Panc1 (cell line): Measurements from ENCODE around the gene CCR2. TPM values are rescaled to one million over a fixed set of nuclear protein-coding genes. Genes with fewer than 3 reads are reported as not detected.
"Not testable (repeated sequence)": the region's sequence is repeated elsewhere in the genome, so short reads cannot be mapped to it uniquely, and the experiment has no call there.

Experiments
- ATAC-seq: fragments of 200-7000 bp; cut with Tn5 transposase; 2 replicates; pipeline ENCODE4 v1.9.1; 2020; ENCODE audit warnings: mild to moderate bottlenecking, moderate library complexity
- BruUV-seq: library from RNA; stranded (reverse); fragments of 400-500 nt; replicated peaks from 2 replicates; lab custom pipeline; 2021; lab: Mats Ljungman, UMichigan
- CTCF ChIA-PET: fragments of 300-600 bp; sonication (Branson Sonifier 250); formaldehyde crosslinking; loops from one replicate; lab custom pipeline; 2022; ENCODE audit warnings: antibody characterized with exemption; lab: Charles Lee
- POLR2A ChIA-PET: fragments of 300-600 bp; sonication (Branson Sonifier 250); formaldehyde crosslinking; loops from one replicate; lab custom pipeline; 2022; ENCODE audit warnings: antibody characterized with exemption; lab: Charles Lee
- DNase-seq: peaks from one replicate; pipeline ENCODE4 v3.0.0-alpha.2; 2010; ENCODE audit warnings: low read depth, low spot score
- H3K27ac ChIP-seq: 2 replicates; pipeline ENCODE4 v1.5.1; 2011; ENCODE audit warnings: mild to moderate bottlenecking, low read length, inconsistent platforms
- H3K27me3 ChIP-seq: fragments of 200-500 bp; sonication (Bioruptor generic); 2 replicates; pipeline ENCODE4 v1.6.0; 2014; ENCODE audit warnings: low read length, inconsistent platforms; ENCODE audit not compliant: control insufficient read depth, insufficient read depth
- H3K36me3 ChIP-seq: fragments of 200-500 bp; sonication (Bioruptor generic); 2 replicates; pipeline ENCODE4 v1.5.1; 2014; ENCODE audit warnings: inconsistent platforms, mild to moderate bottlenecking, low read length, moderate library complexity; ENCODE audit not compliant: control insufficient read depth, insufficient read depth
- H3K4me1 ChIP-seq: 2 replicates; pipeline ENCODE4 v1.5.1; 2011; ENCODE audit warnings: inconsistent platforms, mild to moderate bottlenecking, low read length, moderate library complexity; ENCODE audit not compliant: control insufficient read depth, insufficient read depth
- H3K4me3 ChIP-seq, 2 experiments: 2 replicates each; pipeline ENCODE4 v1.5.1; 2011 to 2012; ENCODE audit warnings: low read depth in 2 of 2, low read length in 2 of 2, mild to moderate bottlenecking in 2 of 2, inconsistent platforms in 1 of 2, moderate library complexity in 1 of 2
- H3K9me3 ChIP-seq: fragments of 200-500 bp; sonication (Bioruptor generic); 2 replicates; pipeline ENCODE4 v1.5.1; 2014; ENCODE audit warnings: low read depth, mild to moderate bottlenecking, inconsistent platforms, low read length, moderate library complexity; ENCODE audit not compliant: control insufficient read depth, insufficient read depth
- POLR2AphosphoS5 ChIP-seq: IDR thresholded peaks from 2 replicates; pipeline ENCODE4 v1.6.1; 2012; ENCODE audit warnings: mild to moderate bottlenecking, low read depth, low read length, moderate library complexity
- REST ChIP-seq, 2 experiments: IDR thresholded peaks; 2 replicates each; pipeline ENCODE4 v1.6.1; 2011 to 2012; ENCODE audit warnings: low read depth in 2 of 2, control low read depth in 1 of 2, low read length in 1 of 2, mild to moderate bottlenecking in 1 of 2, moderate library complexity in 1 of 2; ENCODE audit not compliant: insufficient read depth in 1 of 2
- SIN3A ChIP-seq: IDR thresholded peaks from 2 replicates; pipeline ENCODE4 v1.6.1; 2012; ENCODE audit warnings: low read depth, mild to moderate bottlenecking, low read length, moderate library complexity, borderline replicate concordance; ENCODE audit not compliant: insufficient read depth
- TCF7L2 ChIP-seq: IDR thresholded peaks from 2 replicates; pipeline ENCODE4 v1.6.1; 2011; ENCODE audit warnings: mild to moderate bottlenecking, low read depth, low read length, inconsistent platforms
- in situ Hi-C: cut with HindIII; loops from 2 replicates; pipeline ENCODE4 v1.10.0; 2016; ENCODE audit warnings: low sequenced_read_pairs, low pct_unique_long_range_greater_than_20kb
- intact Hi-C: fragments of 100-400 bp; cut with micrococcal nuclease; formaldehyde crosslinking; loops from one replicate; pipeline ENCODE4 v1.10.0; 2022; ENCODE audit not compliant: unreplicated experiment
- total RNA-seq: library from RNA; stranded (reverse); gene quantifications from one replicate; pipeline ENCODE4 v1.2.1, GENCODE V29; 2021; ENCODE audit not compliant: unreplicated experiment
- TF ChIP-seq, protein P1 (sequence below): fragments of 450-650 bp; IDR thresholded peaks from 2 replicates; pipeline ENCODE4 v1.5.1; 2017; ENCODE audit warnings: mild to moderate bottlenecking

CCR2 gene
- total RNA-seq, 1 experiment from 2014 or later, result not detected

GRCh38 chr3:46386205-46386604 lies 32.3 kb downstream of the CCR2 start:
- TF ChIP-seq TCF7L2 (no peak), SIN3A (no peak), REST (IDR thresholded peaks at IDR 0.05; ENCODE audit: insufficient read depth in 1 of 2, low read depth in 2 of 2, low read length in 1 of 2) (no peak), POLR2AphosphoS5 (no peak)
- TF ChIP-seq, protein P1, sequence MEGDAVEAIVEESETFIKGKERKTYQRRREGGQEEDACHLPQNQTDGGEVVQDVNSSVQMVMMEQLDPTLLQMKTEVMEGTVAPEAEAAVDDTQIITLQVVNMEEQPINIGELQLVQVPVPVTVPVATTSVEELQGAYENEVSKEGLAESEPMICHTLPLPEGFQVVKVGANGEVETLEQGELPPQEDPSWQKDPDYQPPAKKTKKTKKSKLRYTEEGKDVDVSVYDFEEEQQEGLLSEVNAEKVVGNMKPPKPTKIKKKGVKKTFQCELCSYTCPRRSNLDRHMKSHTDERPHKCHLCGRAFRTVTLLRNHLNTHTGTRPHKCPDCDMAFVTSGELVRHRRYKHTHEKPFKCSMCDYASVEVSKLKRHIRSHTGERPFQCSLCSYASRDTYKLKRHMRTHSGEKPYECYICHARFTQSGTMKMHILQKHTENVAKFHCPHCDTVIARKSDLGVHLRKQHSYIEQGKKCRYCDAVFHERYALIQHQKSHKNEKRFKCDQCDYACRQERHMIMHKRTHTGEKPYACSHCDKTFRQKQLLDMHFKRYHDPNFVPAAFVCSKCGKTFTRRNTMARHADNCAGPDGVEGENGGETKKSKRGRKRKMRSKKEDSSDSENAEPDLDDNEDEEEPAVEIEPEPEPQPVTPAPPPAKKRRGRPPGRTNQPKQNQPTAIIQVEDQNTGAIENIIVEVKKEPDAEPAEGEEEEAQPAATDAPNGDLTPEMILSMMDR, result no peak
- CTCF ChIA-PET, result no interaction called here
- in situ Hi-C loops (no loop called here), intact Hi-C loops (no loop called here)
- Histone ChIP-seq H3K4me1 (no peaks in the 10 kb centered on the region), H3K27ac (no peak overlapping the region), H3K4me3 (no peak overlapping the region), H3K36me3 (no peaks in the 10 kb centered on the region), H3K9me3 (no peaks in the 10 kb centered on the region), H3K27me3 (no peaks in the 10 kb centered on the region)
- ATAC-seq, result no peak
- BruUV-seq, result no TSS peak
- no peak for DNase-seq
- POLR2A ChIA-PET, result no interaction called here

- POLR2A ChIA-PET, H3K27ac ChIP-seq, CTCF ChIA-PET, DNase-seq, H3K9me3 ChIP-seq, H3K4me1 ChIP-seq, in situ Hi-C loops, H3K4me3 ChIP-seq, ATAC-seq, intact Hi-C loops, BruUV-seq, H3K36me3 ChIP-seq, H3K27me3 ChIP-seq: not testable (repeated sequence)
Observed at GRCh38 chr3:46388847-46389246, 34.9 kb downstream of the CCR2 start.

GRCh38 chr3:46389306-46389705 lies 35.4 kb downstream of the CCR2 start:
- Histone ChIP-seq H3K4me3 (no peak overlapping the region), H3K9me3 (no peaks in the 10 kb centered on the region), H3K4me1 (no peaks in the 10 kb centered on the region), H3K36me3 (no peaks in the 10 kb centered on the region), H3K27me3 (no peaks in the 10 kb centered on the region), H3K27ac (no peak overlapping the region)
- BruUV-seq, result no TSS peak
- in situ Hi-C loops (no loop called here), intact Hi-C loops (no loop called here)
- ATAC-seq, result no peak
- TF ChIP-seq REST (IDR thresholded peaks at IDR 0.05; ENCODE audit: insufficient read depth in 1 of 2, low read depth in 2 of 2, low read length in 1 of 2) (no peak), POLR2AphosphoS5 (no peak), SIN3A (no peak), TCF7L2 (no peak)
- TF ChIP-seq, protein P1, result no peak
- POLR2A ChIA-PET, result no interaction called here
- CTCF ChIA-PET, result no interaction called here
- no peak for DNase-seq

DNA sequence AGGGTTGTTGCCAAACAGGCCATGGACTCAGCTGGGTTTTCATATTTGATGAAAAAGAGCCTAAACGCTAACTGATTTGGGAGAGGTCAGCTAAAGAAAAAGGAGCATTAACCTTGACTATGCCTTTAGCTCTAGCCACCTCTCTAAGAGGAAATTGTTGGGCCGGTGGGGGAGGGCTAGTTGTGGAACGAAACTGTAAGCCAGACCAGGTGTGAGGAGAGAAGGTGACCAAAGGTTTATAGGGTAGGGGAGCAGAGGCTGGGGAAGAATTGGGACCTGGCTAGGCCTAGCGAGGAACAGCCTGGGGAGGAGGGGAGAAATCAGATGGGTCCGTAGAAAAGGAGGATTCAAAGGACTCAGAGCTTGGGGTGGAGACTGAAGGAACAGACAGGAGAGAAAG lies 37.6 kb downstream of the CCR2 start:
- H3K4me3 ChIP-seq, H3K27ac ChIP-seq, DNase-seq, H3K27me3 ChIP-seq, intact Hi-C loops, ATAC-seq, H3K4me1 ChIP-seq, H3K9me3 ChIP-seq, H3K36me3 ChIP-seq, in situ Hi-C loops, CTCF ChIA-PET, POLR2A ChIA-PET, BruUV-seq: not testable (repeated sequence)
